Hepatocyte (in vitro differentiated cells): Measurements from ENCODE around the gene IPO5.

Experiments used
- CTCF ChIP-seq: fragments of 200-600 bp; sonication (generic); IDR thresholded peaks from 2 replicates; pipeline ENCODE4 v1.5.1; 2016; ENCODE audit warnings: antibody characterized with exemption, mild to moderate bottlenecking; ENCODE audit not compliant: poor library complexity
- EZH2phosphoT487 ChIP-seq: fragments of 200-600 bp; sonication (generic); IDR thresholded peaks from one replicate; pipeline ENCODE4 v1.6.1; 2018; ENCODE audit warnings: antibody characterized with exemption, mild to moderate bottlenecking, low read depth, moderate library complexity; ENCODE audit not compliant: unreplicated experiment, severe bottlenecking

GRCh38 chr13:97948041-97948440 lies 5.4 kb upstream of the IPO5 start:
- no peak for TF ChIP-seq CTCF
- no peak for TF ChIP-seq EZH2phosphoT487
